ENCODE measurements around the gene SLC26A11.
"Not testable (repeated sequence)": the region's sequence is repeated elsewhere in the genome, so short reads cannot be mapped to it uniquely, and the experiment has no call there.

GRCh38 chr17:80300756-80301155, 80.5 kb downstream of the SLC26A11 start:
- TF ChIP-seq, protein P1, sequence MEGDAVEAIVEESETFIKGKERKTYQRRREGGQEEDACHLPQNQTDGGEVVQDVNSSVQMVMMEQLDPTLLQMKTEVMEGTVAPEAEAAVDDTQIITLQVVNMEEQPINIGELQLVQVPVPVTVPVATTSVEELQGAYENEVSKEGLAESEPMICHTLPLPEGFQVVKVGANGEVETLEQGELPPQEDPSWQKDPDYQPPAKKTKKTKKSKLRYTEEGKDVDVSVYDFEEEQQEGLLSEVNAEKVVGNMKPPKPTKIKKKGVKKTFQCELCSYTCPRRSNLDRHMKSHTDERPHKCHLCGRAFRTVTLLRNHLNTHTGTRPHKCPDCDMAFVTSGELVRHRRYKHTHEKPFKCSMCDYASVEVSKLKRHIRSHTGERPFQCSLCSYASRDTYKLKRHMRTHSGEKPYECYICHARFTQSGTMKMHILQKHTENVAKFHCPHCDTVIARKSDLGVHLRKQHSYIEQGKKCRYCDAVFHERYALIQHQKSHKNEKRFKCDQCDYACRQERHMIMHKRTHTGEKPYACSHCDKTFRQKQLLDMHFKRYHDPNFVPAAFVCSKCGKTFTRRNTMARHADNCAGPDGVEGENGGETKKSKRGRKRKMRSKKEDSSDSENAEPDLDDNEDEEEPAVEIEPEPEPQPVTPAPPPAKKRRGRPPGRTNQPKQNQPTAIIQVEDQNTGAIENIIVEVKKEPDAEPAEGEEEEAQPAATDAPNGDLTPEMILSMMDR (conservative IDR thresholded peaks at IDR 0.05) = not testable (repeated sequence)
- TF ChIP-seq ZFX (IDR thresholded peaks at IDR 0.05) = not testable (repeated sequence)
